Inferior parietal cortex (tissue), 1 donor: ENCODE data around the gene CHST13.

Experiments used
- DNase-seq: peaks from one replicate; pipeline ENCODE4 v3.0.0-alpha.2; 2016; ENCODE audit errors: extremely low spot score

Gene CHST13

GRCh38 chr3:126540951-126541627 lies 17.1 kb downstream of the CHST13 start:
- no peak for DNase-seq

GRCh38 chr3:126541628-126542339 lies 17.8 kb downstream of the CHST13 start:
- DNase-seq: no peak

- no peak for DNase-seq
Observed at GRCh38 chr3:126542340-126543241, 18.6 kb downstream of the CHST13 start.

GRCh38 chr3:126543457-126544061 lies 19.6 kb downstream of the CHST13 start:
- DNase-seq: no peak

GRCh38 chr3:126544596-126545281 lies 20.8 kb downstream of the CHST13 start:
- DNase-seq: no peak

- no peak for DNase-seq
Observed at GRCh38 chr3:126545544-126545943, 21.6 kb downstream of the CHST13 start.

GRCh38 chr3:126546013-126546412 lies 22.1 kb downstream of the CHST13 start:
- DNase-seq: no peak

- no peak for DNase-seq
Observed at GRCh38 chr3:126546549-126547239, 22.7 kb downstream of the CHST13 start.

- no peak for DNase-seq
Observed at GRCh38 chr3:126547721-126548120, 23.8 kb downstream of the CHST13 start.

GRCh38 chr3:126548556-126549466 lies 24.9 kb downstream of the CHST13 start:
- DNase-seq: no peak

GRCh38 chr3:126549861-126550487 lies 26.0 kb downstream of the CHST13 start:
- no peak for DNase-seq

- no peak for DNase-seq
Observed at GRCh38 chr3:126550488-126551051, 26.6 kb downstream of the CHST13 start.

GRCh38 chr3:126551121-126551838 lies 27.3 kb downstream of the CHST13 start:
- DNase-seq: no peak

- no peak for DNase-seq
Observed at GRCh38 chr3:126551839-126552687, 28.1 kb downstream of the CHST13 start.

- DNase-seq: no peak
Observed at GRCh38 chr3:126552688-126553283, 28.8 kb downstream of the CHST13 start.

GRCh38 chr3:126553284-126554084 lies 29.5 kb downstream of the CHST13 start:
- no peak for DNase-seq
